Adrenal gland (tissue), 5 donors: ENCODE results near the gene WNT7A.

Experiments used
- POLR2A ChIP-seq, 2 donors: fragments of 450-650 bp; IDR thresholded peaks; one replicate each; pipeline ENCODE4 v1.6.1; 2017; ENCODE audit warnings: antibody characterized with exemption in 2 of 2, mild to moderate bottlenecking in 2 of 2, moderate library complexity in 1 of 2
- TF ChIP-seq, protein P1 (sequence below), 6 experiments: fragments of 450-650 bp in 4 of 6; fragments of 200-600 bp in 2 of 6; sonication (generic) in 1 of 6; IDR thresholded peaks; 1 replicate in 5 of 6; 2 replicates in 1 of 6; pipeline versions ENCODE4 v1.5.1 to v1.8.0; 2016 to 2021; ENCODE audit warnings: antibody characterized with exemption in 6 of 6, mild to moderate bottlenecking in 2 of 6, moderate library complexity in 1 of 6
- donor health status: DM: no; HTN: no; CAD: no.

DNA sequence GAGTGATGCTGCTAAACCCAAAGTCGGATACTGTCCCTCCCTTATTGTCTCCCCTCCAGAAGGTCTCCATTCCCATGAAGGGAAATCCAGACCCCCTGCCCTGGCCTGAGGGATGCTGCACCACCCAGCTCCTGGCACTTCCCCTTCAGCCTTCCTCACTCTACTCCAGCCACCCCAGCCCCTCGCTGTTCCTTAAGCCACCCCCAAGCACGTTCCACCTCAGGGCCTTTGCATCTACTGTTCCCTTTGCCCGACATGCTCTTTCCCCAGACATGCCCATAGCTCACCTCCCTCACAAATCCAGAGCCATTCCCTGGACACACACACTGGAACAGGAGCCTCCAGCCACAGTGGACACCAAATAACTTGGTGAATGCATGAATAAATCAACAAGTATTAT is 8.1 kb downstream of the WNT7A start:
- TF ChIP-seq, protein P1, sequence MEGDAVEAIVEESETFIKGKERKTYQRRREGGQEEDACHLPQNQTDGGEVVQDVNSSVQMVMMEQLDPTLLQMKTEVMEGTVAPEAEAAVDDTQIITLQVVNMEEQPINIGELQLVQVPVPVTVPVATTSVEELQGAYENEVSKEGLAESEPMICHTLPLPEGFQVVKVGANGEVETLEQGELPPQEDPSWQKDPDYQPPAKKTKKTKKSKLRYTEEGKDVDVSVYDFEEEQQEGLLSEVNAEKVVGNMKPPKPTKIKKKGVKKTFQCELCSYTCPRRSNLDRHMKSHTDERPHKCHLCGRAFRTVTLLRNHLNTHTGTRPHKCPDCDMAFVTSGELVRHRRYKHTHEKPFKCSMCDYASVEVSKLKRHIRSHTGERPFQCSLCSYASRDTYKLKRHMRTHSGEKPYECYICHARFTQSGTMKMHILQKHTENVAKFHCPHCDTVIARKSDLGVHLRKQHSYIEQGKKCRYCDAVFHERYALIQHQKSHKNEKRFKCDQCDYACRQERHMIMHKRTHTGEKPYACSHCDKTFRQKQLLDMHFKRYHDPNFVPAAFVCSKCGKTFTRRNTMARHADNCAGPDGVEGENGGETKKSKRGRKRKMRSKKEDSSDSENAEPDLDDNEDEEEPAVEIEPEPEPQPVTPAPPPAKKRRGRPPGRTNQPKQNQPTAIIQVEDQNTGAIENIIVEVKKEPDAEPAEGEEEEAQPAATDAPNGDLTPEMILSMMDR (IDR thresholded peaks at IDR 0.05): no peak
- TF ChIP-seq POLR2A (IDR thresholded peaks at IDR 0.05): no peak
